ENCODE measurements around the gene ANKS1A.
A peak's percentile ranks its signal among the peaks of the same experiment; 100 is the strongest.

Gene ANKS1A

DNA sequence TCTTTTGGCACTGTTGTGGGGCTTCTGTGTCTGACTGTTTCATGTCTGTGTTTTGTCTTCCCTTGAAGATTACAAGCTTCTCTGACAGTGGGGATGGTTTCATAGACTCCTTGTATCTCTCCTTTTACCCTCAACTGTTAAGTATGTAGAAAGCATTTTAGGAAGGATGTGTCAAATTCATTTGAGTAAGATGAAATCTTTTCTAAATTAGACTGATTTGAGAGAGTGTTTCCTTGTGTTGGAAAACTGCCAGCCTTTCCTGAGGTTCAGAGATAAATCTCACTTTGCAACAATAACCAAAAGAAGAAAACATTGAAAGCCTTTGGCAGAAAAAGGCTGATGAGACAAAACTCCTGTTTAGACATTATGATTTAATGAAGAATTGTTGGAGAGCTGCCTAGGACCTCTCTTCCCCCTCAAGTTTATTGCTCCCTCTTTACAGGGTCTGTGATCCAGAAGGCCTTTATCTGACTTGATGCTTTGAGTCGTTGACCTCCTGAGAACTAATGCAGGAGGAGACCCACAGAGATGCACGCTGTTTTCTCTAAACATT is 68.3 kb downstream of the ANKS1A start:
- DNase-seq (ENCODE audit: low read depth in 2 of 2): no peak

DNA sequence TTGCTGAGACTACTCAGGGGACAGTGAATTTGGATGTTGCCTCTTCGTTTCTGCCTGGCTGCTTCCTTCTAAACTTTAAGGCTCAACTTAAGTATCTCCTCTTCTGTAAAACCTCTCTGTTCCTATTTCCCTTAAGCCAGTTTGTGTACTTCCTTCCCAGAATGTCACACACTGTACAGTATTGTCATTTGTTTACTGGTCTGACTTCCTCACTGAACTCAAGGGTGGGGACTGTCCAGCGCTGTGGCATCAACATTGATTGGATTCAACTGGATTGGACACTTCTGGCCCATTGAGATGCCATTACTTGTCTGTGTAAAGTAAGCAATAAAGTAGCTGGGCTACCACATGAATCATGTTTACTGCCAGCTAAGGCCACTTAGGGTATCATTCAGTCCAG is 69.7 kb downstream of the ANKS1A start:
- DNase-seq (ENCODE audit: low read depth in 2 of 2): no peak

GRCh38 chr6:34959224-34959623 is 70.2 kb downstream of the ANKS1A start:
- DNase-seq (ENCODE audit: low read depth in 2 of 2): no peak

- DNase-seq (ENCODE audit: low read depth in 2 of 2): no peak
Observed at GRCh38 chr6:34961082-34961481, 72.0 kb downstream of the ANKS1A start.

GRCh38 chr6:34961574-34961973 is 72.5 kb downstream of the ANKS1A start:
- no peak for DNase-seq (ENCODE audit: low read depth in 2 of 2)

- DNase-seq (ENCODE audit: low read depth in 2 of 2): no peak
Observed at GRCh38 chr6:34964564-34964963, 75.5 kb downstream of the ANKS1A start.

DNA sequence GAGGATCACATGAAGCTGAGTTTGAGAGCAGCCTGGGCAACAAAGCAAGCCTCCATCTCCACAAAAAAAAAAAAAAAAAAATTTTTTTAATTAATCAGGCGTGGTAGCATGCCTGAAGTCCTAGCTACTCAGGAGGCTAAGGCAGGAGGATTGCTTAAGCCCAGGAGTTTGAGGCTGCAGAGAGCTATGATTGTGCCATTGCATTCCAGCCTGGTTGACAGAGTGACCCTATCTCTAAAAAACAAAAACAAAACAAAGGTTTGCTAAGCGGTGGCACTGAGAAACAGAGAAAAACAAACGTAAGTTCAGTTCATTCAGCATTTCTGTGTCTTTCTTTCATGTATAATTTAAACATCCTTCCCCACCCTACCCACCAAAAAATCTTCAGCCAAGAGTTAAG is 78.4 kb downstream of the ANKS1A start:
- no peak for DNase-seq (ENCODE audit: low read depth in 2 of 2)

GRCh38 chr6:34969662-34970265 is 80.7 kb downstream of the ANKS1A start:
- DNase-seq (ENCODE audit: low read depth in 2 of 2): no peak

DNA sequence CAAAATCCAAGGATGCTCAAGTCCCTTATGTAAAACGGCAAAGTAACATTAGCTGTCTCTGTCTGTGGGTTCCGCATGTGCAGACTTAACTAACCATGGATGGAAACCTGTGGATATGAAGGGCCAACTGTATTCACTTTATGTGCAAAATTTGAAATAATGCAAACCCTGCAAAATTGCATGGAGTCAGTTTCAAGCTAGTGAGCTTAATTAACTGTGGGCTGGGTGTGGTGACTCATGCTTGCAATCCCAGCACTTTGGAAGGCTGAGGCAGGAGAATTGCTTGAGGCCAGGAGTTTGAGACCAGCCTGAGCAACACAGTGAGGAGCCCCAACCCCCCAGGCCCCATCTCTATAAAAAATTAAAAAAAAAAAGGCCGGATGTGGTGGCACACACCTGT is 81.4 kb downstream of the ANKS1A start:
- no peak for DNase-seq (ENCODE audit: low read depth in 2 of 2)

DNA sequence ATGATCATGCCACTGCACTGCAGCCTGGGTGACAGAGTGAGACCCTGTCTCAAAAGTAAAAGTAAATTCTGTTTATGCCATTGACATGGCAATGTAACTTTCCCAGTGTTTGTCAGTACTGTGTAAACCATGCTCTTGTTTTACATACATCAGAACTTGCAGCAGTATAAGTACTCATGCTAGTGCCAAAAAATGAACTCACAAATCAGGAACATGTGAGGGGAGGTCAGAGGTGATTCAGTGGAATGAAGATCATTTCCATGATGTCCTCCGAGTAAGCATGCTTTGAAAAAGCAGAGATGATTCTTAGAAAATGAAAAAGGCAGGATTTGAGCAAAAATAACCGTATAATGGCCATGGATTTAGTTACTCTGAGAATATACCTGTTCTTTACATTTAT is 81.9 kb downstream of the ANKS1A start:
- DNase-seq (ENCODE audit: low read depth in 2 of 2): no peak

DNA sequence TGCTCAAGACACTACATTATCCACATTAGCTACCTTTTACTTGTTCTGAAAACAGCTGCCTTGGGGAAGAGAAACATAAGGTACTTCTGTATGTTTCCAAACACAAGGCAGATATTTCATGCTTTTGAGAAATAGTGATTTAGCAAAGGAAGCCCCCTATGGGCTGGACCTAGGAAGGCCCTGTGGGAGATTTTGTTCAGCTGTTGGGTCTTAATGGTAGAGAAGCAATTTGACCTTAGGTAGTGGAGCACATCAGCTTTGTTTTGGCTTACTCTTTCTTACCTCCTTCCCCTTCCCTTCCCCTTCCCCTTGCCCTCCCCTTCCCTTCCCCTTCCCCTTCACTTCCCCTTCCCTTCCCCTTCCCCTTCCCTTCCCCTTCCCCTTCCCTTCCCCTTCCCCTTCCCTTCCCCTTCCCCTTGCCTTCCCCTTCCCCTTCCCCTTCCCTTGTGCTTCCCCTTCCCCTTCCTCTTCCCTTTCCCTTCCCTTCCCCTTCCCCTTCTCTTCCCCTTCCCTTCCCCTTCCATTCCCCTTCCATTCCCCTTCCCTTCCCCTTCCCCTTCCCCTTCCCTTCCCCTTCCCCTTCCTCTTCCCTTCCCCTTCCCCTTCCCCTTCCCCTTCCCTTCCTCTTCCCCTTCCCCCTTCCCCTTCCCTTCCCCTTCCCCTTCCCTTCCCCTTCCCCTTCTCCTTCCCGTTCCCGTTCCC is 84.6 kb downstream of the ANKS1A start:
- DNase-seq (ENCODE audit: low read depth in 2 of 2): no peak

- DNase-seq (ENCODE audit: low read depth in 2 of 2): no peak
Observed at GRCh38 chr6:34974249-34974642, 85.2 kb downstream of the ANKS1A start.

DNA sequence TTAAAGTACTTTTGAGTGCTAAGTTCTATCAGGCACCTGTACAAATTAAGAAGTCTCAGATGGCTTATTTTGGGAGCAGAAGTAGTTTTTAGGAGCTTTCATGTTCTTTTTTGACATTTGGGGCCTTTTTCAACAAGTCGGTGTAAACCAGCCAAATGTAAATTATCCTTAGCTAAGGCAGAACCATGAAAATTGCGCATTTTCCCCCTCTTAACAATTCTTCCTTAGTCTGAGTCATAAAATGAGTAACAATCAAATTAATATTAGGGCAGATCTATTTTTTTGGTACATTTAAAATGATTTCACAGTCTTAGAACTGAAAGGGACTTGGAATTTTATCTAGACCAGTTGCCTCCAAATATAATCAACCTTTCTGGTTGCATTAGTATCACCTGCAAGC is 87.2 kb downstream of the ANKS1A start:
- DNase-seq (ENCODE audit: low read depth in 2 of 2): no peak

GRCh38 chr6:34979218-34979617 is 90.2 kb downstream of the ANKS1A start:
- DNase-seq (ENCODE audit: low read depth in 2 of 2): no peak

DNA sequence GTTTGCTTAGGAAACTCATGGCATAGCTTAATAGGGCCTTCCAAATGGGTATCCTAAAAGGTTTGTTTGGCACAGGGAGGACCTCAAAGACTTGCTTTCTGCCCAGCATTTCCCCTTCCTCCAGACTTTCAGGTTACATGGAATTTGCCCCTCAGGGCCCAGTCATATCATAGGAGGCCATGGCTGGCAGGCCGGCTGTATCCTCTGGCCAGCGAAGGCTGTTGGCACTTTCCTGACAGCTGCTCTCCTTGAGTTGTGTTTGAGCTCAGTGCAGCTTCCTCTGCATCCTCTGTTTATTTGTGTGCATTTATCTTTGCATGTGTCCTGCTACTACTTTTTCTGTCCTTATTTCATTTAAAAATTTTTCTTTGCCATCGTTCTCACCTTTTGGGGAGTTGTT is 90.9 kb downstream of the ANKS1A start:
- no peak for DNase-seq (ENCODE audit: low read depth in 2 of 2)

DNA sequence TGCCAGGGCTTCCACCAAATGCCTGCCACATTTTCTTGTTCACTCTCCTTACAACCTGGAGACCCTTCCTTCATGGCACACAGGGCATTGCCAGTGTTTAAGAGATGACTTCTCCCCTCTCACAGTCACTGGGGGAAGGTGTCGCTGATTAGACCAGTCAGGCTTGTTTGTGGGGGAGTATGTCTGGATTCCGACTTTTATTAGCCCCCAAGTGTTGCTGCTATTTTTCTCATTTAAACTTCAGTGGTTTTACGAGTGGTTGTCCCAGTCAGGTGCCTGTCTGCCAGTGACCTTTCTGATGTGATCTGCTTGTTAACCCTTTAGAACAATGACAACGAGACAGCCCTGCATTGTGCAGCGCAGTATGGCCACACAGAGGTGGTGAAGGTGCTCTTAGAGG is 92.3 kb downstream of the ANKS1A start:
- DNase-seq (ENCODE audit: low read depth in 2 of 2): no peak

DNA sequence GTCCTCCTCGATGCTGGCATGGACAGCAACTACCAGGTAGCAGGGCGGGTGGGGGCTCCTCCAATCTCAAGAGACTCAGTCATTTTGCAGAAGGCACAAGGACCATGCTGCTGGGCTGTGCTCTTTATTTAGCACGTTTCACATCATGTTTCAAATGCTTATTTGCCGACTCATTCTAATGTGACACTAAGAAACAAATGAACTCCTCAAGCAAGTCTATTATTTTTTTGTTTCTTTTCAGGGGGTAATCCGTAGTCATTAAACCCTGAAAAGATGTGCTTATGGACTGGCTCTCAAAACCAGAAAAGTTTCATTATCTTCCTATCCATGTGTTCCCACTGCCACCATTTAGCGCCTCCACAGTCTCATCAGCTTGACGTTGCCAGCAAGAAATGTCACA is 92.9 kb downstream of the ANKS1A start:
- DNase-seq (ENCODE audit: low read depth in 2 of 2): no peak

GRCh38 chr6:34982424-34982852 is 93.4 kb downstream of the ANKS1A start:
- no peak for DNase-seq (ENCODE audit: low read depth in 2 of 2)

- DNase-seq (ENCODE audit: low read depth in 2 of 2): no peak
Observed at GRCh38 chr6:34984416-34984815, 95.4 kb downstream of the ANKS1A start.

GRCh38 chr6:34985236-34985635 is 96.2 kb downstream of the ANKS1A start:
- no peak for DNase-seq (ENCODE audit: low read depth in 2 of 2)

DNA sequence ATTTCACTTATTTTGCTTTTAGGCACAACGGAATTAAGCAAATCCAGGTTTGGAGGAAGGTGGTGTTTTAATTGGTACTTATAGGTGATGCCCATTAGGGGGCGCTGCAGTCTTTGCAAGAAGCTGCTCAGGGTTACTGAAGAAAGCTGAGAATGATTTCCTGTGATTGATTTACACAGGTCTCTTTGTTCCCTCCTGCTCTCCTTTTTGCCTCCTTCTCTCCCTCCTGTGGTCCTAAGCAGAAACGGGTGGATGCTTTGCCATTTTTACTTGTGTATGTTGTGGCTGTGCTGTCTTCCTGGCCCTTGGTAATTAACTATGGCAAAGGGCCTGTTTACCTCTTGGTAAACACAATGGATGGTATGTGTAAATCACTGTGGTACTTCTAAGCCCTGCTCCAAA is 97.8 kb downstream of the ANKS1A start:
- DNase-seq (ENCODE audit: low read depth in 2 of 2): peak; percentile 33 to 36

DNA sequence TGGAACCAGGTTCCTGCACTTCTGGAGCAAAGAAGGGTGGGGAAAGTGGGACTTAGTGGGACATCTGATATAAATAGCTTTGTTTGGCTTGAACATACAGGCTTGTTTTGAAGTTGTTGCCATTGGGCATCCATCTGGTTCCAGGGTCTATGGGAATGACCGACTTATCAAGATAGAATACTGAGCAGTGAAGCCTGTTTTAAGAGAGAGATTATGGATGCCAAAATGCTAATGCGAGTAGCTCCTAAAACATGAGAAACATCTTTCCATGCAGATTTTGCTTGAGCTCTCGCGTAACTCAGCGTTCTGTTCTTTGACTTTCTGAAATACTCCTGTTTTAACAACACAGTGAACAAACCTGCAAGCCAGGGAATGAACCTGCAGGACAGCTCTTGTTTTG is 98.5 kb downstream of the ANKS1A start:
- no peak for DNase-seq (ENCODE audit: low read depth in 2 of 2)

- no peak for DNase-seq (ENCODE audit: low read depth in 2 of 2)
Observed at GRCh38 chr6:34990971-34991560, 102.0 kb downstream of the ANKS1A start.

Data from stimulated activated CD4-positive, alpha-beta T cell treated with anti-CD3 and anti-CD28 coated beads, Interleukin-1b, Interleukin-23, amount 100 ng/mL, for 4 hours (primary cell).